H1 (cell line): Measurements from ENCODE around the gene PELI2.

Source experiments
- BCL11A ChIP-seq, 2 experiments: IDR thresholded peaks; one replicate each; pipeline ENCODE4 v1.6.1; 2011; ENCODE audit warnings: low read depth in 2 of 2, low read length in 2 of 2, mild to moderate bottlenecking in 2 of 2
- CTCF ChIP-seq, 3 experiments: IDR thresholded peaks; 1 replicate in 2 of 3; 2 replicates in 1 of 3; pipeline versions ENCODE4 v1.5.1 to v1.6.1; 2011; ENCODE audit warnings: low read length in 3 of 3, mild to moderate bottlenecking in 3 of 3, inconsistent platforms in 2 of 3, low read depth in 1 of 3, moderate library complexity in 1 of 3; ENCODE audit not compliant: insufficient read depth in 1 of 3; ENCODE audit errors: control extremely low read depth in 1 of 3
- EZH2 ChIP-seq: fragments of 200-600 bp; sonication (generic); IDR thresholded peaks from 2 replicates; pipeline ENCODE4 v1.7.1; 2012; ENCODE audit warnings: low read depth, mild to moderate bottlenecking, moderate library complexity, low read length, inconsistent platforms; ENCODE audit not compliant: severe bottlenecking
- FOSL1 ChIP-seq: IDR thresholded peaks from 2 replicates; pipeline ENCODE4 v1.6.1; 2011; ENCODE audit warnings: mild to moderate bottlenecking, low read depth, low read length, moderate library complexity; ENCODE audit not compliant: insufficient read depth
- KDM1A ChIP-seq: fragments of 200-600, 300-600 bp; sonication (generic); IDR thresholded peaks from 2 replicates; pipeline ENCODE4 v1.7.1; 2016; ENCODE audit warnings: mild to moderate bottlenecking, low read length, borderline replicate concordance
- MAX ChIP-seq: IDR thresholded peaks from 2 replicates; pipeline ENCODE4 v1.6.1; 2012; ENCODE audit warnings: inconsistent platforms
- POLR2A ChIP-seq, 2 experiments: IDR thresholded peaks; 1 replicate in 1 of 2; 2 replicates in 1 of 2; pipeline ENCODE4 v1.6.1; 2011; ENCODE audit warnings: low read depth in 2 of 2, low read length in 2 of 2, mild to moderate bottlenecking in 2 of 2; ENCODE audit errors: control extremely low read depth in 1 of 2
- POLR2AphosphoS5 ChIP-seq: IDR thresholded peaks from 2 replicates; pipeline ENCODE4 v1.6.1; 2011; ENCODE audit warnings: low read depth, low read length
- RNF2 ChIP-seq: fragments of 200-900, 300-1000 bp; sonication (generic); IDR thresholded peaks from 2 replicates; pipeline ENCODE4 v1.7.1; 2016; ENCODE audit warnings: borderline replicate concordance, low read depth, mild to moderate bottlenecking, antibody characterized with exemption, low read length; ENCODE audit not compliant: poor library complexity, severe bottlenecking; ENCODE audit errors: missing control alignments
- SP2 ChIP-seq: IDR thresholded peaks from 2 replicates; pipeline ENCODE4 v1.6.1; 2012; ENCODE audit warnings: mild to moderate bottlenecking, low read length, inconsistent platforms
- SRF ChIP-seq: IDR thresholded peaks from 2 replicates; pipeline ENCODE4 v1.6.1; 2011; ENCODE audit warnings: mild to moderate bottlenecking, low read depth, low read length, moderate library complexity
- TAF1 ChIP-seq: IDR thresholded peaks from 2 replicates; pipeline ENCODE4 v1.6.1; 2011; ENCODE audit warnings: mild to moderate bottlenecking, low read depth, low read length
- USF2 ChIP-seq: IDR thresholded peaks from 2 replicates; pipeline ENCODE4 v1.6.1; 2011; ENCODE audit warnings: low read length, improper control_type of control experiment
- ZNF274 ChIP-seq: IDR thresholded peaks from 2 replicates; pipeline ENCODE4 v1.7.0; 2012; ENCODE audit warnings: low read length, borderline replicate concordance; ENCODE audit errors: extremely low read depth

- TF ChIP-seq CTCF (IDR thresholded peaks at IDR 0.05; ENCODE audit: control extremely low read depth in 1 of 3, insufficient read depth in 1 of 3, low read depth in 1 of 3, low read length in 3 of 3) (no peak), TAF1 (no peak), SP2 (no peak), USF2 (no peak), MAX (no peak), EZH2 (no peak), POLR2AphosphoS5 (no peak), RNF2 (no peak), SRF (no peak), FOSL1 (no peak), POLR2A (IDR thresholded peaks at IDR 0.05; ENCODE audit: control extremely low read depth in 1 of 2, low read depth in 2 of 2, low read length in 2 of 2) (no peak), BCL11A (IDR thresholded peaks at IDR 0.05; ENCODE audit: low read depth in 2 of 2, low read length in 2 of 2) (no peak), KDM1A (no peak), ZNF274 (no peak)
Observed at GRCh38 chr14:56213306-56213705, 95.1 kb downstream of the PELI2 start.
